Osteoblast (primary cell): ENCODE measurements around the gene SAMD3. TPM values are rescaled to one million over a fixed set of nuclear protein-coding genes. Genes with fewer than 3 reads are reported as not detected.

Source experiments
- DNase-seq: peaks from one replicate; pipeline ENCODE4 v3.0.0; 2011; ENCODE audit warnings: low spot score, mixed read lengths; ENCODE audit not compliant: insufficient read length; ENCODE audit errors: missing footprints
- H2AFZ ChIP-seq: 2 replicates; pipeline ENCODE4 v1.6.0; 2011; ENCODE audit warnings: mild to moderate bottlenecking, low read length
- H3K27ac ChIP-seq: 2 replicates; pipeline ENCODE4 v1.5.1; 2011; ENCODE audit warnings: mild to moderate bottlenecking, low read depth, low read length, moderate library complexity
- H3K27me3 ChIP-seq: 2 replicates; pipeline ENCODE4 v1.6.0; 2012; ENCODE audit warnings: mild to moderate bottlenecking, control low read depth, inconsistent platforms, low read length, moderate library complexity; ENCODE audit not compliant: insufficient read depth
- H3K36me3 ChIP-seq: 2 replicates; pipeline ENCODE4 v1.5.1; 2011; ENCODE audit warnings: mild to moderate bottlenecking, low read length, control low read depth, moderate library complexity; ENCODE audit not compliant: insufficient read depth
- H3K4me1 ChIP-seq: 2 replicates; pipeline ENCODE4 v1.5.1; 2011; ENCODE audit warnings: mild to moderate bottlenecking, low read length, control low read depth, moderate library complexity; ENCODE audit not compliant: insufficient read depth
- H3K4me2 ChIP-seq: 2 replicates; pipeline ENCODE4 v1.6.0; 2011; ENCODE audit warnings: mild to moderate bottlenecking, low read length; ENCODE audit not compliant: insufficient read depth
- H3K4me3 ChIP-seq: fragments of 200-600 bp; sonication (generic); 3 replicates; pipeline ENCODE4 v1.5.1; 2012; ENCODE audit warnings: mild to moderate bottlenecking, low read length, inconsistent platforms; ENCODE audit not compliant: insufficient read depth
- H3K79me2 ChIP-seq: 2 replicates; pipeline ENCODE4 v1.6.0; 2012; ENCODE audit warnings: mild to moderate bottlenecking, low read length, control low read depth, inconsistent platforms; ENCODE audit not compliant: insufficient read depth
- H3K9me3 ChIP-seq: 2 replicates; pipeline ENCODE4 v1.5.1; 2011; ENCODE audit warnings: low read depth, low read length, control low read depth
- H4K20me1 ChIP-seq: 2 replicates; pipeline ENCODE4 v1.6.0; 2012; ENCODE audit warnings: mild to moderate bottlenecking, low read length, control low read depth; ENCODE audit not compliant: insufficient read depth
- total RNA-seq: library from RNA; depleted of rRNA; stranded (reverse); fragments of >200 nt; gene quantifications from 2 replicates; pipeline ENCODE4 v1.2.3, GENCODE V29; 2012
- TF ChIP-seq, protein P1 (sequence below): IDR thresholded peaks from 2 replicates; pipeline ENCODE4 v1.5.1; 2011; ENCODE audit warnings: mild to moderate bottlenecking, low read depth, low read length, moderate library complexity; ENCODE audit errors: extremely low read depth

SAMD3 gene
- total RNA-seq, 1 donor, result 0.72 TPM

DNA sequence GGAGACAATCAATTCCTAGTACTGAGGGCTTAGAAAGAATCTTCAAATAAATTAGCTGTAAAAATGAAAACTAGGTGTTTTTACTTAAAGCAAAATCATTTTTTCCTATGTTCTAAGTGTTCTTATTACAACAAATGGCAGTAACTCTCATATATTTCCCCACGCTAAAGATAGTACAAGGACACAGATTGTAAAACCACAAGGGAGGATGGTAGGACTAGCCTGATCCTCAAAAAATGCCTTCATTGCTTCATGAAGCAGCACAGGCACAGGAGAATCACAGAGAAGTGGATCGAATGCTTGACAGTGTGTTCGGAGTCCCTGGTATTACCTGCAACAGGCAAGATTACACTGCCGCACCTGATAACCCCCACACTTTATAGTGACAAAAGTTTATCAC, 58.5 kb downstream of the SAMD3 start:
- Histone ChIP-seq H3K4me3 (no peak overlapping the region), H4K20me1 (no peaks in the 10 kb centered on the region), H3K27ac (no peak overlapping the region), H3K9me3 (no peaks in the 10 kb centered on the region), H3K36me3 (no peaks in the 10 kb centered on the region), H3K4me1 (no peaks in the 10 kb centered on the region), H3K79me2 (no peaks in the 10 kb centered on the region), H3K27me3 (no peaks in the 10 kb centered on the region), H3K4me2 (no peak overlapping the region), H2AFZ (no peak overlapping the region)
- TF ChIP-seq, protein P1, sequence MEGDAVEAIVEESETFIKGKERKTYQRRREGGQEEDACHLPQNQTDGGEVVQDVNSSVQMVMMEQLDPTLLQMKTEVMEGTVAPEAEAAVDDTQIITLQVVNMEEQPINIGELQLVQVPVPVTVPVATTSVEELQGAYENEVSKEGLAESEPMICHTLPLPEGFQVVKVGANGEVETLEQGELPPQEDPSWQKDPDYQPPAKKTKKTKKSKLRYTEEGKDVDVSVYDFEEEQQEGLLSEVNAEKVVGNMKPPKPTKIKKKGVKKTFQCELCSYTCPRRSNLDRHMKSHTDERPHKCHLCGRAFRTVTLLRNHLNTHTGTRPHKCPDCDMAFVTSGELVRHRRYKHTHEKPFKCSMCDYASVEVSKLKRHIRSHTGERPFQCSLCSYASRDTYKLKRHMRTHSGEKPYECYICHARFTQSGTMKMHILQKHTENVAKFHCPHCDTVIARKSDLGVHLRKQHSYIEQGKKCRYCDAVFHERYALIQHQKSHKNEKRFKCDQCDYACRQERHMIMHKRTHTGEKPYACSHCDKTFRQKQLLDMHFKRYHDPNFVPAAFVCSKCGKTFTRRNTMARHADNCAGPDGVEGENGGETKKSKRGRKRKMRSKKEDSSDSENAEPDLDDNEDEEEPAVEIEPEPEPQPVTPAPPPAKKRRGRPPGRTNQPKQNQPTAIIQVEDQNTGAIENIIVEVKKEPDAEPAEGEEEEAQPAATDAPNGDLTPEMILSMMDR, result no peak
- DNase-seq, result no peak

DNA sequence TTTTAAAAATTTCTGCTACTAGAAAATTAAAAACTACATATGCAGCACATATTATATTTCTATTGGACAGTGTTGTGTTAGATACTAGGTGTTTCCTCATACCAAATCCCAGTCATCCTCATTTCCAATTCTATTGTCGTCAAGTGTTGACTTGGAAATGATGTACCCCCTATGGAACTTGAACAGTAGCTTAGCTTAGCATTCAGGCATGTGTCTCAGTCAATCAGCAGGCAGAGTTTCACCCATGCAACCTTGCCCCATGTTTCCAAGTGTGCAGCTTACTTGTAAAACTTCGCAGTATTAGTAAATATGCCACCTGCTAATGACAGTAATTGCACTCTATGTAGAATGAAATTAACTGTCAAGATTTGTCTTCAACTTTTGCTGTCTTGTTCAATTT, 59.5 kb downstream of the SAMD3 start:
- H3K4me1 ChIP-seq, result no peaks in the 10 kb centered on the region
- no peaks in the 10 kb centered on the region for H3K27me3 ChIP-seq
- H4K20me1 ChIP-seq, result no peaks in the 10 kb centered on the region
- no peaks in the 10 kb centered on the region for H3K79me2 ChIP-seq
- no peak overlapping the region for H3K4me3 ChIP-seq
- no peak overlapping the region for H3K27ac ChIP-seq
- H2AFZ ChIP-seq, result no peak overlapping the region
- DNase-seq, result no peak
- TF ChIP-seq, protein P1, result no peak
- H3K4me2 ChIP-seq, result no peak overlapping the region
- H3K9me3 ChIP-seq, result no peaks in the 10 kb centered on the region
- H3K36me3 ChIP-seq, result no peaks in the 10 kb centered on the region

DNA sequence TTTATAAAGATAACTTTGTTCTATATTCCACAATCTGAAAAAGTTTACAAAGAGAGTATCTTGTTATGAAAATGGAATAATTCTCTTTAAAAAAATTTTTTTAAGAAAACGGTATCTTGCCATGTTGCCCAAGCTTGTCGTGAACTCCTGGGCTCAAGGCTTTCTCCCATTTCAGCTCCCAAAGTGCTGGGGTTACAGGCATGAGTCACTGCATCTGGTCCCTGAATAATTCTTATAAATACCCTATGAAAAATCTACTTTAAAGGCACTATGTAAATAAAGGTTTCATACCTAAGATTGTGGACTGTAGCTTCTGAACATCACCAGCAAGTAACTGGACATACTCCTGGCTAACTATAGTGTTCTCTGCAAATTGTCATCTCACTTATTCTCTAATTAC, 60.3 kb downstream of the SAMD3 start:
- Histone ChIP-seq H3K4me1 (no peaks in the 10 kb centered on the region), H3K79me2 (no peaks in the 10 kb centered on the region), H4K20me1 (no peaks in the 10 kb centered on the region), H3K9me3 (no peaks in the 10 kb centered on the region), H3K4me3 (no peak overlapping the region), H3K27ac (no peak overlapping the region), H3K36me3 (no peaks in the 10 kb centered on the region), H2AFZ (no peak overlapping the region), H3K4me2 (no peak overlapping the region), H3K27me3 (no peaks in the 10 kb centered on the region)
- DNase-seq, result no peak
- TF ChIP-seq, protein P1, result no peak

DNA sequence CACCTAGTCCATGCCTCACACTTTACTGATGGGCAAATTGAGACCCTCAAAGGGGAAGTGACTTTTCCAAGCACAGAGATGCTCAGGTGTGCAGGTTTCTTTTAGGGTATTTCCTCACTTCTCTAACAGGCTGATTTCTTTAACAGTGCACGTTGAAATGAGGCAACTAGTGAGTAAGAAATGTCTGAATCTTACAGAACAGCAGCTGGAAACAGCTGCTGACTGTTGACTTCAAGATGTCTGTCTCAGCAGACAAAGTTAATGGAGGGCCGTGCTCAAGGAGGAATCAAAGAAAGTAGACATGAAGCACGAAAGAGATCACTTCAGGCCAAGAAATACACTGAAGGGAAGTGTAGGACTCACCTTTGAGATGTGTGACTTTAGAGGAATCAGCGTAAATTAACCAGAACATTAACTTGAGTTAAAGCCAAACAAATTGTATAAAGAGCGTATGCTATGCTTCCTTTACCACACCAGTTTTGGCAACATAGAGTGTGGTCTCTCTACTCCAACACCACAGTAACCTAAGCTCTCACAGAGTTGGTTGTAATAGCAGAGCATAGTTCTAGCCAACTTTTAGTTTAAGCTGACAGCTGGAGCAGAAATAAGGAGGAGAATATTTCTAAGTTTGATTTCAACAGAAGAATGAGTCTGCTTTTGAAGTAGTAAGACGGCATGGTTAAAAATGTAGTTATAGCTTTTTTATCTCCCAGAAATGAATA, 60.9 kb downstream of the SAMD3 start:
- Histone ChIP-seq H3K36me3 (no peaks in the 10 kb centered on the region), H3K9me3 (no peaks in the 10 kb centered on the region), H3K4me2 (no peak overlapping the region), H3K27me3 (no peaks in the 10 kb centered on the region), H3K79me2 (no peaks in the 10 kb centered on the region), H2AFZ (no peak overlapping the region), H3K4me3 (no peak overlapping the region), H3K4me1 (no peaks in the 10 kb centered on the region), H4K20me1 (no peaks in the 10 kb centered on the region), H3K27ac (no peak overlapping the region)
- DNase-seq, result no peak
- TF ChIP-seq, protein P1, result no peak
